ENCODE measurements around the gene NLRP9. TPM values are rescaled to one million over a fixed set of nuclear protein-coding genes. Genes with fewer than 3 reads are reported as not detected.
"Not testable (repeated sequence)": the region's sequence is repeated elsewhere in the genome, so short reads cannot be mapped to it uniquely, and the experiment has no call there.

NLRP9 gene
- total RNA-seq, result not detected

DNA sequence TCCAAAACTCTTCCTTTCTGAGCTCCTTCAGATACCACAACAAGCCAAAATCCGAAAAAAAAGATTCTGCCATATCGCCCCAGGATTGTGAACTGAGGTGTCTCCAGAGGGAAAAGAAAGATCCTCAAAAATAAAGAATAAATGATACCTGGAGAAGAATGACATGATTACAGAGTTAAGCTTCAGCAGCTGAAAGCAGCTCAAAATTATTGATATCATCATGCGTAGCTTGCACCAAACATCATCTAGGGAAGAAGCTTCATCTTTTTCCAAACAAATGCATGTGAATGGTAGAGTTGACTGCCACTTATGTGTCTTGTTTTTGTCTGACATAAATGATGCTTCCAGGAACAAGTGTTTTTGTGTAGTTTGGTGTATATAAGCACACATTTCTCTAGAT lies at the start of gene NLRP9:
NLRP9 (minus strand) TSS at position 101 of the 400 bp plus-strand sequence; CDS start at position 73, 28 bp downstream.
- no peaks in the 10 kb centered on the region for H3K36me3 Mint-ChIP-seq

DNA sequence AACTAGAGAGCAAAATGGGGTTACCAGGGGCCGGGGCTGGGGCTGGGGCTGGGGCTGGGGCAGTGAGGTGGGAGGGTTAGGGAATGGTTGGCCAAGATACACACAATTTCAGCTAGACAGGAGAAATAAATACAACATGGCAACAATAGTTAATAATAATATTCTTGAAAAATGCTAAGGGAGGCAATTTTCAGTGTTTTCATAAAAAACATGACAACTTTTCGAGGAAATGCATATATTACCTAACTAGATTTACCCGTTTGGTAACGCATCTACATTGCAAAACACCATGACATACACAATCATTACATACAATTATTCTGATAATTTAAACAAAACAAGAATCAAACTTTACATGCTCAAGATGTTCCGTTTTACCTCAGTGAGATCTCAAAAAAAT lies 42.9 kb upstream of the NLRP9 start:
- Mint-ChIP-seq H3K27ac (no peak overlapping the region), H3K36me3 (no peaks in the 10 kb centered on the region), H3K27me3 (peaks cover 53% of the 10 kb centered on the region), H3K4me3 (no peak overlapping the region), H3K9me3 (no peaks in the 10 kb centered on the region), H3K4me1 (no peaks in the 10 kb centered on the region)
- no peak for DNase-seq

More for the DNA sequence above, at the start of gene NLRP9:
- Mint-ChIP-seq H3K27ac (no peak within 1 kb of the TSS), H3K27me3 (peaks cover 13% of the 10 kb centered on the region), H3K4me1 (no peaks in the 10 kb centered on the region), H3K4me3 (no peak within 1 kb of the TSS), H3K9me3 (no peaks in the 10 kb centered on the region)
- no peak for DNase-seq

DNA sequence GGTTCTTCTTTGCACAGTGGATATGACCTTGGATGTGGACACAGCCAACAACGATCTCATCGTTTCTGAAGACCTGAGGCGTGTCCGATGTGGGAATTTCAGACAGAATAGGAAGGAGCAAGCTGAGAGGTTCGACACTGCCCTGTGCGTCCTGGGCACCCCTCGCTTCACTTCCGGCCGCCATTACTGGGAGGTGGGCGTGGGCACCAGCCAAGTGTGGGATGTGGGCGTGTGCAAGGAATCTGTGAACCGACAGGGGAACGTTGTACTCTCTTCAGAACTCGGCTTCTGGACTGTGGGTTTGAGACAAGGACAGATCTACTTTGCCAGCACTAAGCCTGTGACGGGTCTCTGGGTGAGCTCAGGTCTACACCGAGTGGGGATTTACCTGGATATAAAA lies 40.1 kb upstream of the NLRP9 start:
- H3K36me3 Mint-ChIP-seq, result no peaks in the 10 kb centered on the region
- no peak overlapping the region for H3K4me3 Mint-ChIP-seq
- no peaks in the 10 kb centered on the region for H3K4me1 Mint-ChIP-seq
- no peaks in the 10 kb centered on the region for H3K9me3 Mint-ChIP-seq
- DNase-seq, result no peak
- peaks cover 68% of the 10 kb centered on the region for H3K27me3 Mint-ChIP-seq
- H3K27ac Mint-ChIP-seq, result no peak overlapping the region

DNA sequence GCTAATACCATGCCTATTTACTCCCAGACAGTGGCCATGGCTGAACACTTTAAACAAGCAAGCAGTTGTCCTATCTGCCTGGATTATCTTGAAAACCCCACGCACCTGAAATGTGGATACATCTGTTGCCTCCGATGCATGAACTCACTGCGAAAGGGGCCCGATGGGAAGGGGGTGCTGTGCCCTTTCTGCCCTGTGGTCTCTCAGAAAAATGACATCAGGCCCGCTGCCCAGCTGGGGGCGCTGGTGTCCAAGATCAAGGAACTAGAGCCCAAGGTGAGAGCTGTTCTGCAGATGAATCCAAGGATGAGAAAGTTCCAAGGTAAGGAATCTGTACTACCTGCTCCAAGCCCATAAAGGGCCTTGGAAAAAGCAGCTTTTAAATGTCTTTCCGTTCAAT lies 39.3 kb upstream of the NLRP9 start:
- H3K27me3 Mint-ChIP-seq, result peaks cover 61% of the 10 kb centered on the region
- no peaks in the 10 kb centered on the region for H3K4me1 Mint-ChIP-seq
- DNase-seq, result no peak
- no peaks in the 10 kb centered on the region for H3K9me3 Mint-ChIP-seq
- no peak overlapping the region for H3K27ac Mint-ChIP-seq
- no peaks in the 10 kb centered on the region for H3K36me3 Mint-ChIP-seq
- H3K4me3 Mint-ChIP-seq, result no peak overlapping the region

DNA sequence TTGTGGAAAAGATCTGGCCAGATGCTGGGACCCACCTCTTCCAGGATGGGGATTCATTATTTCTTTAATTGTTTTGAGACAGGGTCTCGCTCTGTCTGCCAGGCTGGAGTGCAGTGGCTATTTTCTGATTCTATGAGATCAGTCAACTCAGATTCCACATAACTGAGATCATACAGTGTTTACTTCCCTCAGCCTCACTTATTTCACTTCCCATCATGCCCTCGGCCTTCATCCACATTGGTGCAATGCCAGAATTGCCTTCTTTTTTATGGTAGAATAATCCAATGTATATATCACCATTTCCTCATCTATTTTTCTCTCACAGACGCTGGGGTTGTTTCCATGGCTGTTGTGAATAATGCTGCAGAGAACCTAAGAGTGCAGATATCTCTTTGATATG lies 31.4 kb upstream of the NLRP9 start:
- not testable (repeated sequence) for DNase-seq, H3K9me3 Mint-ChIP-seq, H3K4me3 Mint-ChIP-seq, H3K36me3 Mint-ChIP-seq, H3K4me1 Mint-ChIP-seq, H3K27ac Mint-ChIP-seq
- H3K27me3 Mint-ChIP-seq, result peaks cover 37% of the 10 kb centered on the region

DNA sequence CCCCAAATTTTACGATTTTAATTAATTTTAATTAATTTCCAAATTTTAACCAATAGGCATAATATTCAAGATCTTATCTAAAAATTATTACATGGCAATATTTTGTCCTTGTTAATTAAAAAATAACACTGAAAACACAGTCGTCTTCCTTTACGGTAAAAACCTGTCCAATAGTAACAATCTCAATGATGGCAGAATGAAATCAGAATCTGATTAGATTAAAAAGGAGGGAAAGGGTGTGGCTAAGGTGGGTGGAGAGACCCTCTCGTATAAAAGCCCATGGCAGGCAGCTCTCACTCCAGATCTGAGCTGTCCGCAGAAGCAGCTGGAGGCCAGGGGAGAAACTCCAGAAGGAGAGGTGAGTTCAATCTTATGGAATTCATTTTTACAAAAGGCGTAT lies 30.6 kb upstream of the NLRP9 start, which contains the start of gene RFPL4AL1:
RFPL4AL1 (plus strand) TSS at position 301 of the 400 bp plus-strand sequence. CDS start 2,687 bp downstream, outside the sequence.
- not testable (repeated sequence) for H3K9me3 Mint-ChIP-seq, H3K36me3 Mint-ChIP-seq, H3K4me1 Mint-ChIP-seq, H3K4me3 Mint-ChIP-seq, H3K27ac Mint-ChIP-seq, DNase-seq
- H3K27me3 Mint-ChIP-seq, result peaks cover 34% of the 10 kb centered on the region

DNA sequence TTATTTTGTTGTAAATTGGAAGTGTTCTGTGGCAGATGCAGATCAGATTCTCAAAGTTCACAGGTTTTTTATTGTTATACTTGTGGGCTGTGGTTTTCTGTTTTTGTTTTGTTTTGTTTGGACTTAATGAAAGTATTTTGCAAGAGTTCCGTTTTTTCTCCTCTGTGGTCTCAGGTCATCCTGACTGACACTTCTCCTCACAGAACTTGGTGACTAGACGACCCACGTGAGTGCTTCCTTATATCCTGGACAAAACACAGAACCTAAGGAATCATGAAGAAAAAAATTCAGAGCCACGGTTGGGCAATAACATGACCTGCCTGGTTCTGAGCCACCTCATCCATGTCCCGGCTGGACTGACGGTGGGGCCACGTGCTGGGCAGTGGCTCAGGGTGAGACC lies 28.3 kb upstream of the NLRP9 start:
- H3K4me1 Mint-ChIP-seq, result no peaks in the 10 kb centered on the region
- no peak for DNase-seq
- no peaks in the 10 kb centered on the region for H3K36me3 Mint-ChIP-seq
- H3K9me3 Mint-ChIP-seq, result peaks cover 4% of the 10 kb centered on the region
- no peak overlapping the region for H3K27ac Mint-ChIP-seq
- no peak overlapping the region for H3K4me3 Mint-ChIP-seq
- H3K27me3 Mint-ChIP-seq, result peaks cover 31% of the 10 kb centered on the region

DNA sequence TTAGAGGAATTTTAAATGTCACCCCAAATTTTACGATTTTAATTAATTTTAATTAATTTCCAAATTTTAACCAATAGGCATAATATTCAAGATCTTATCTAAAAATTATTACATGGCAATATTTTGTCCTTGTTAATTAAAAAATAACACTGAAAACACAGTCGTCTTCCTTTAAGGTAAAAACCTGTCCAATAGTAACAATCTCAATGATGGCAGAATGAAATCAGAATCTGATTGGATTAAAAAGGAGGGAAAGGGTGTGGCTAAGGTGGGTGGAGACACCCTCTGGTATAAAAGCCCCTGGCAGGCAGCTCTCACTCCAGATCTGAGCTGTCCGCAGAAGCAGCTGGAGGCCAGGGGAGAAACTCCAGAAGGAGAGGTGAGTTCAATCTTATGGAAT lies 20.6 kb upstream of the NLRP9 start, which contains the start of gene RFPL4A:
RFPL4A (plus strand) TSS at position 301 of the 400 bp plus-strand sequence. CDS start 2,704 bp downstream, outside the sequence.
- not testable (repeated sequence) for H3K9me3 Mint-ChIP-seq, DNase-seq, H3K4me1 Mint-ChIP-seq, H3K36me3 Mint-ChIP-seq, H3K4me3 Mint-ChIP-seq, H3K27ac Mint-ChIP-seq
- H3K27me3 Mint-ChIP-seq, result peaks cover 28% of the 10 kb centered on the region

DNA sequence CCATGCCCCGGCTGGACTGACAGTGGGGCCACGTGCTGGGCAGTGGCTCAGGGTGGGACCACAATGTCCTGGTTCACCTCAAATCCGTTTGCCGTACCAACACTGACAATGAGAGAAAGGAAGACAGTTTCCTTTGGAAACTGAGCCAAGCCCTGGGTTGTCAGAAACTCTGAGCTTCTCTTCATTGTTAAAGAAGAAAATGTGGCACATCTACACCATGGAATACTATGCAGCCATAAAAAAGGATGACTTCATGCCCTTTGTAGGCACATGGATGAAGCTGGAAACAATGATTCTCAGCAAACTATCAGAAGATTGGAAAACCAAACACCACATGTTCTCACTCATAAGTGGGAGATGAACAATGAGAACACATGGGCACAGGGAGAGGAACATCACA lies 18.6 kb upstream of the NLRP9 start:
- not testable (repeated sequence) for H3K27ac Mint-ChIP-seq

DNA sequence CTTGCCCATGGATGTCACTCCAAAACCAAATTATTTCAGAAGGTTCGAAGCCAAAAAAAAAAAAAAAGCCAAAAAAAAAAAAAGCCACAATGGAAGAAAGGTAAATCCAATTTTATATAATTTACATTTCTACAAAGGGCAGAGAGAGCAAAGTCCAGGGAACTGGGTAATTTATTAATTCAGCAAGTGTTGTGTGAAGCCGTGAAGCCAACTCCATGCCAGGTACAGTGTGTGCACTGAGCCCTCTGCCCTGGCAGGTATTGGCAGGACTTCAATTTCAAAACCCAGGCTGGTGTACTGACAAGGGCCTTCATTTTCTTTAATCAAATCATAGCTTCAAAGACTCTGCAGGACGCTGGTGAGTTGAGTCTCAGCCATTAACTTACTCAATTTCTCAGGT lies 15.2 kb upstream of the NLRP9 start:
- H3K4me1 Mint-ChIP-seq, result no peaks in the 10 kb centered on the region
- no peak for DNase-seq
- no peak overlapping the region for H3K4me3 Mint-ChIP-seq
- peaks cover 28% of the 10 kb centered on the region for H3K27me3 Mint-ChIP-seq
- no peak overlapping the region for H3K27ac Mint-ChIP-seq
- no peaks in the 10 kb centered on the region for H3K36me3 Mint-ChIP-seq
- no peaks in the 10 kb centered on the region for H3K9me3 Mint-ChIP-seq

More for the DNA sequence above, 18.6 kb upstream of the NLRP9 start:
- not testable (repeated sequence) for H3K4me1 Mint-ChIP-seq, H3K36me3 Mint-ChIP-seq, DNase-seq, H3K9me3 Mint-ChIP-seq, H3K4me3 Mint-ChIP-seq
- peaks cover 36% of the 10 kb centered on the region for H3K27me3 Mint-ChIP-seq

DNA sequence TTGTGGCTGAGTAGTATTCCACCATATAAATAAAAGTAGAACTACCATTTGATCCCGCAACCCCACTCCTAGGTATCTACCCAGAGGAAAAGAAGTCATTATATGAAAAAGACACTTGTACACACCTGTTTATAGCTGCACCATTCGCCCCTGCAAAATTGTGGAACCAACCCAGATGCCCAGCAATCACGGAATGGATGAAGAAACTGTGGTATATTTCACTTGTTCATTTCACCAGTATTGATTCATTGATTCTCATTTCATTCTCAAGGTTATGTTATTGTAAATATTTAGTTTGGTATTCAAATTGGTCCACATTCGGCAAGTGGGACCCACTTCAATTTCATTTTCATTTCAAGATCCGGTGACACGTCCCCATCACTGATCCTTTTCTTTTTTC lies 12.5 kb upstream of the NLRP9 start:
- no peaks in the 10 kb centered on the region for H3K9me3 Mint-ChIP-seq
- no peaks in the 10 kb centered on the region for H3K4me1 Mint-ChIP-seq
- DNase-seq, result no peak
- no peaks in the 10 kb centered on the region for H3K36me3 Mint-ChIP-seq
- H3K27me3 Mint-ChIP-seq, result peaks cover 21% of the 10 kb centered on the region
- no peak overlapping the region for H3K4me3 Mint-ChIP-seq
- H3K27ac Mint-ChIP-seq, result no peak overlapping the region

DNA sequence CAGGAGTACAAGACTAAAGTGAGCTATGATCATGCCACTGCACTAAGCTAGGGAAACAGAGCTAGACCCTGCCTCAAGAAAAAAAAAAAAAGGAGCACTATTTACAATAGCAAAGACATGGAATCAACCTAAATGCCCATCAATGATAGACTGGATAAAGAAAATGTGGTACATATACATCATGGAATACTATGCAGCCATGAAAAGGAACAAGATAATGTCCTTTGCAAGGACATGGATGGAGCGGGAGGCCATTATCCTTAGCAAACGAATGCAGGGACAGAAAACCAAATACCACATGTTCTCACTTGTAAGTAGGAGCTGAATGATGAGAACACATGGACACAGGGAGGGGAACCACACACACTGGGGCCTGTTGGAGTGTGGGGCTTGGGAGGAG lies 7.8 kb downstream of the NLRP9 start:
- not testable (repeated sequence) for DNase-seq, H3K4me1 Mint-ChIP-seq, H3K27me3 Mint-ChIP-seq, H3K27ac Mint-ChIP-seq, H3K4me3 Mint-ChIP-seq, H3K36me3 Mint-ChIP-seq, H3K9me3 Mint-ChIP-seq

DNA sequence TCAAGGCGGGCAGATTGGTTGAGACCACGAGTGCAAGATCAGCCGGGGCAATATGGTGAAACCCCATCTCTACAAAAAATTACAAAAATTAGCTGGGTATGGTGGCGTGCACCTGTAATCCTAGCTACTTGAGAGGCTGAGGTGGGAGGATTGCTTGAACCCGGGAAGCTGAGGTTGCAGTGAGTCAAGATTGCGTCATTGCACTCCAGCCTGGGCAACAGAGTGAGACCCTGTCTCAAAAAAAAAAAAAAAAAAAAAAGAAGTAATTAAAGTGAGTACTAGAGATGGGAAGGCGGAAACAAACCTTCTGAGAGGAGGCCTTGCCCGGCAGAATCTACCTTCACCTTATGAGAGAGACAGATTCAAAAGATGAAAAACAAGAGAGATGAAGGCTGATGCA lies 14.7 kb downstream of the NLRP9 start:
- Mint-ChIP-seq H3K36me3 (no peaks in the 10 kb centered on the region), H3K4me3 (no peak overlapping the region), H3K27me3 (peaks cover 40% of the 10 kb centered on the region), H3K4me1 (no peaks in the 10 kb centered on the region), H3K27ac (no peak overlapping the region), H3K9me3 (peaks cover 13% of the 10 kb centered on the region)
- no peak for DNase-seq

DNA sequence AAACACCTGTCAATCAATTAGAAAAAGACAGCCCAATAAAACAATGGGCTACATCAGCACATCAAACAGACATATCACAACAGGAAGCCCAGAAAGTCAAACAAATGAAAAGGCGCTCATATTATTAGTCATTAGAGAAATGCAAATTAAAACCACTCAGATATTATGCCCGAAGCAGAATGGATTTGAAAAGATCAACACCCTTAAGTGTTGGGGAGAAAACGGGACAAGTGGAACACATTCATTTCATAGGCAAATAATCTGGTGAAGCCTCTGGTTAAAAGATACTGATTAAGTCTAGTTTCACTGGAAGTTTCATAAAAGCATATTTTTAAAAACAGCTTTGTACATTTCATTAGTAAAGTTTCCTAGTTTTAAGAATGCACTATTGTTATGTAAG lies 17.4 kb downstream of the NLRP9 start:
- Mint-ChIP-seq H3K4me3 (no peak overlapping the region), H3K27me3 (peaks cover 56% of the 10 kb centered on the region), H3K4me1 (no peaks in the 10 kb centered on the region), H3K36me3 (no peaks in the 10 kb centered on the region), H3K27ac (no peak overlapping the region), H3K9me3 (peaks cover 13% of the 10 kb centered on the region)
- DNase-seq, result no peak

DNA sequence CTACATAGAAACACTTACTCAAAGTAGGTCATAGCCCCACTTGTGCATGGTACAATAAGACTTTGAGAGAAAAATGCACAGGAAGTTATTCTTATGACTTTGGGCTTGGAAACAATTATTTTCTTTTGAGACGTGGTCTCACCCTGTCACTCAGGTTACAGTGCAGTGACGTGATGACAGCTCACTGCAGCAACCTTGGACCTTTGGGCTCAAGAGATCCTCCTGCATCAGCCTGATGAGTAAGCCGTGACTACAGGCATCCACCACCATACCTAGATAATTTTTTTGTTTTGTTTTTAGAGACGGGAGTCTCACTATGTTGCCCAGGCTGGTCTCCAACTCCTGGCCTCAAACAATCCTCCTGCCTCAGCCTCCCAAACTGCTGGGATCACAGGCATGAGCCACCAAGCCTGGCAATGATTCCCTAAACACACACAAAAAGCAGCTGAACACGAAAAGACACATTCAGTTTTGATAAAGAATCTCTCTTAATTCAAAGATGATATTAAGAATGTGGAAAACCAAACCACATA lies 17.9 kb downstream of the NLRP9 start:
- Mint-ChIP-seq H3K36me3 (no peaks in the 10 kb centered on the region), H3K4me3 (no peak overlapping the region), H3K27ac (no peak overlapping the region), H3K9me3 (peaks cover 13% of the 10 kb centered on the region), H3K4me1 (no peaks in the 10 kb centered on the region), H3K27me3 (peaks cover 55% of the 10 kb centered on the region)
- DNase-seq, result no peak

DNA sequence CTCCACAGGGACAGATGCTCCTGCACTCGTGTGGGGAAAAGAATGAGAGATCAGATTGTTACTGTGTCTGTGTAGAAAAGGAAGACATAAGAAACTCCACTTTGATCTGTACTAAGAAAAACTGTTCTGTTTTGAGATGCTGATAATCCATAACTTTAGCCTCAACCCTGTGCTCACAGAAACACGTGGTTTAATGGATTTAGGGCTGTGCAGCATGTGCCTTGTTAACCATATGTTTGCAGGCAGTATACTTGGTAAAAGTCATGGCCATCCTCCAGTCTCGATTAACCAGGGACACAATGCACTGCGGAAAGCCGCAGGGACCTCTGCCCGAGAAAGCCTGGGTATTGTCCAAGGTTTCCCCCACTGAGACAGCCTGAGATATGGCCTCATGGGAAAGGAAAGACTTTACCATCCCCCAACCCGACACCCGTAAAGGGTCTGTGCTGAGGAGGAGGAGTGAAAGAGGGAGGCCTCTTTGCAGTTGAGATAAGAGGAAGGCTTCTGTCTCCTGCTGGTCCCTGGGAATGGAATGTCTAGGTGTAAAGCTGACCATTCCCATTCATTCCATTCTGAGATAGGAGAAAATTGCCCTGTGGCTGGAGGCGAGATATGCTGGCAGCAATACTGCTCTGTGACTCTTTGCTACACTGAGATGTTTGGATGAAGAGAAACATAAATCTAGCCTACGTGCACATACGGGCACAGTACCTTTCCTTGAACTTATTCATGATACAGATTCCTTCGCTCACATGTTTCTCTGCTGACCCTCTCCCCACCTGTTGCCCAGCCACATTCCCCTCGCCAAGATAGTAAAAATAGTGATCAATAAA lies 20.1 kb downstream of the NLRP9 start:
- Mint-ChIP-seq H3K27me3 (peaks cover 59% of the 10 kb centered on the region), H3K9me3 (peaks cover 13% of the 10 kb centered on the region)
- not testable (repeated sequence) for H3K36me3 Mint-ChIP-seq, H3K4me3 Mint-ChIP-seq, H3K27ac Mint-ChIP-seq, H3K4me1 Mint-ChIP-seq, DNase-seq
